ENCODE results near the gene PANX3.
"Not testable (repeated sequence)": the region's sequence is repeated elsewhere in the genome, so short reads cannot be mapped to it uniquely, and the experiment has no call there.

Gene PANX3, protein sequence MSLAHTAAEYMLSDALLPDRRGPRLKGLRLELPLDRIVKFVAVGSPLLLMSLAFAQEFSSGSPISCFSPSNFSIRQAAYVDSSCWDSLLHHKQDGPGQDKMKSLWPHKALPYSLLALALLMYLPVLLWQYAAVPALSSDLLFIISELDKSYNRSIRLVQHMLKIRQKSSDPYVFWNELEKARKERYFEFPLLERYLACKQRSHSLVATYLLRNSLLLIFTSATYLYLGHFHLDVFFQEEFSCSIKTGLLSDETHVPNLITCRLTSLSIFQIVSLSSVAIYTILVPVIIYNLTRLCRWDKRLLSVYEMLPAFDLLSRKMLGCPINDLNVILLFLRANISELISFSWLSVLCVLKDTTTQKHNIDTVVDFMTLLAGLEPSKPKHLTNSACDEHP

DNA sequence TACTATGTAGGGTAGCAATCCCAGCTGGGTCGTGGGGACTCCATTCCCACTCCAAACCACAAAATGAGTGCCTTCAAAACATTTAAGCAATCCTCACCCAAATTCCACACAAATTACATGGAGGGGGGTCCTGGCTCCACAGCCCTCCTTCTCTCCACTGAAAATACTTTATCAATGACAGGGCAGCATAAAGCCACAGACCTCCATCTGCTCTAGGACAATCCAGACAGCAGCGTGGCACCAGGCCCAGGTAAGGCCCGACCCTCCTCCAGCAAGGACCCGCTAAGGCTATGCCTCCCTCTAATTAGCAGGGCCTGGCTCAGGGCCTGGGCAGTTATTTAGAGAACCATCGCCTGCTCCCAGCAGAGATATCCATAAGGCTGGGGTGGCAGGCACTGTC lies at the start of gene PANX3:
Gene PANX3, plus strand, starts transcription at position 365 of the 400 bp plus-strand sequence. CDS start 129 bp downstream, outside the sequence.
- no peak for DNase-seq

DNA sequence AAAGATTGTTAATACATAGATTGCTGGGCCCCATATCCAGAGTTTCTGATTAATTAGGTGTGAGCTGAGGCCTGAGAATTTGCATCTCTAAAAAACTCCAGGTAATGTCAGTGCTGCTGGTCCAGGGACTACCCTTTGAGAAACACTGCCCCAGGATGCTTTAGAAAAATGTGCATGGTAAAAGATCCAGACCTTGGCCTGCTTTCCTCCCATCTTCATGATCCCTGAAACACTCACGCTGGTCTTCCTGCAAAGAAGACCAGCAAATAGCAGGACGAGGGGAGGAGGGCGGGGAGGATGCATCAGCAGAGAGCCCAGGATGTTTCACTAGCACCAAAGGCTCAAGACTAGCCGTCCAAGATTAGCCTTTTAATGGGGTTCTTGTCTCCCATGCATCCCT lies 41.5 kb upstream of the PANX3 start, which contains the start of gene OR8A1:
Gene OR8A1, plus strand, starts transcription at position 301 of the 400 bp plus-strand sequence. CDS start 123 bp downstream, outside the sequence.
- DNase-seq = no peak

DNA sequence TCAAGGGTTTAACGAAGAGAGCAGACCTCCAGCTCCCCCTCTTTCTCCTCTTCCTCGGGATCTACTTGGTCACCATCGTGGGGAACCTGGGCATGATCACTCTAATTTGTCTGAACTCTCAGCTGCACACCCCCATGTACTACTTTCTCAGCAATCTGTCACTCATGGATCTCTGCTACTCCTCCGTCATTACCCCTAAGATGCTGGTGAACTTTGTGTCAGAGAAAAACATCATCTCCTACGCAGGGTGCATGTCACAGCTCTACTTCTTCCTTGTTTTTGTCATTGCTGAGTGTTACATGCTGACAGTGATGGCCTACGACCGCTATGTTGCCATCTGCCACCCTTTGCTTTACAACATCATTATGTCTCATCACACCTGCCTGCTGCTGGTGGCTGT lies 41.1 kb upstream of the PANX3 start:
- DNase-seq = no peak

DNA sequence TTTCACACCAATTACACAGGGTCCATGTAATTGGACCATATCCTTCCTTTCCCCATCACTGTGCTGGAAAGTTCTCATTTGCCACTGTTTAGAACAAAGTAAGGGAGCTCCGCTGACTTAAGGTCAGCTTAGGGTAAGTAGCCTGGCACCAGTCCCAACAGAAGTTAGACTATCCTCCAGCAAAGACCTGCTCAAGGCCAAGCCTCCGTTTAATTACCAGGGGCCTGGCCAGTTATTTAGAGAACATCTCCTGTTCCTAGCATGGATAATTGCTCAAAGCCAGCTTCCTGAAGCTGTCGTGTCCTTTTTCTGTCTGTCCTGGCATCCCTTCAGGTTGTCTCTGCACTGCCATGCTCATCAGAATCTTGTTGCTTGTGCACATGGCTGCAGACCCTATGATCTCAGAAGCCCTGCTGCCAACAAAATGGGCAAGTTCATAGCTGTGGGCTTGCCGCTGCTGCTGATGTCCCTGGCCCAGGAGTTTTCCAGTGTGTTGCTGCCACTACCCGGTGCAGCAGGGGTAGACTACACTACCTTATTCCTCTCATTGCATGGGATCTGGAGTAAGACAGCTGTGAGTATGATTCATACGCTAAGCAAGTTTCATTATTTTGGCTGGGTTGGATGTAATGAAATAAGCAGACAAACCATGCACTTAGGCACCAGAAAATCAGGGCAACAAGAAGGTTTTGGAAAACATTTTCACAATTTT lies 33.4 kb upstream of the PANX3 start:
- no peak for DNase-seq

DNA sequence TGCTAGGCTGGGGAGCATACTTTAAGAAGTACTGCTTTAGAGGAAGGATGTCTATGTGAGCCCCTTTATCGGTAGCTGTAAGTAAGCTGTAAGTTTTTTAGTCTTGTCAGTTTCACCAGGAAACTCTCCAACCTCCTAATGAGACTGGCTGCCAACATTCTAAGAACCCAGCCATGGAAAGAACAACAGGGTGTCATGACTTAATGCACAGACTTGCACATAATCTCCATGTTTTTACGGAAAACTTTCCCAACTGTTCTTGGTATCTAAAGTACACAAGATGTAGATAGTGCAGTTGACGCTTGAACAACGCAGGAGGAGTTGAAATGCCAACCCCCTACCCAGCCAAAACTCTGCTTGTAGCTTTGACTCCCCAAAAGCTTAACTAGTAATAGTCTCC lies 32.5 kb upstream of the PANX3 start:
- DNase-seq = no peak

DNA sequence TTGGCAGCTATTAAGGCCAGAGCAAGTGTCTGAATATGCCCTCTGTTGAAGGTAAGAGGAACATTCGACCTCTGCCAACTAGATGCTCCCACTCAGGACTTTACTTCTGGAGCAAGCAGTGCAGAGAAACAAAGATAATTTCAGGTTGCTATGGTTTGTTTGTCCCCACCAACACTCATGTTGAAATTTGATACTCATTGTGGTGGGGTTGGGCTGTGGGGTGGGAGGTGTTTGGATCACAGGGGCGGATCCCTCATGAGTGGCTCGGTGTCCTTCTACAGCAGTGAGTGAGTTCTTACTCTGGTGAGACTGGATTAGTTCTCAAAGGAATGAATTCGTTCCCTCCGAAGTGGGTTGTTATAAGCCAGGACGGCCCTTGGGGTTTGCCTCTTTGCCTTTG lies 29.4 kb upstream of the PANX3 start:
- no peak for DNase-seq

DNA sequence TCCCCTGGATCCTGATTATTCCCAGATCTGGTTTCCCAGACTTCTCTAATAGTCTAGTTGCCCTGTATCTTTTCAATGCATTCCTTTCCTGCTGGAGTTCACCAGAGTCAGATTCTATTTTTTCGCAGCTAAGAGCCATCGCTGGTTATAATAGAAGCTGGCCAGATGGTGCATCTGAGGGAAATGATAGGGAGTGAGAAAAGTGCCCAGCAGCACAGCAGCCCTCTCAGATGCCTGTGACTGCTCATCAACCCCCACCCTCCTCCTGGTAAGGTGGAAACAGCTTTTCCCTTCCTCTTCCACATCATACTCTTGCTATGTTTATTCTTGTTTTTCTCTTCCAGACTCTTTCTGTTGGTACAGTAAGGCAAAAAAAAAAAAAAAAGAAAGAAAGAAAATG lies 28.7 kb upstream of the PANX3 start:
- DNase-seq = no peak

DNA sequence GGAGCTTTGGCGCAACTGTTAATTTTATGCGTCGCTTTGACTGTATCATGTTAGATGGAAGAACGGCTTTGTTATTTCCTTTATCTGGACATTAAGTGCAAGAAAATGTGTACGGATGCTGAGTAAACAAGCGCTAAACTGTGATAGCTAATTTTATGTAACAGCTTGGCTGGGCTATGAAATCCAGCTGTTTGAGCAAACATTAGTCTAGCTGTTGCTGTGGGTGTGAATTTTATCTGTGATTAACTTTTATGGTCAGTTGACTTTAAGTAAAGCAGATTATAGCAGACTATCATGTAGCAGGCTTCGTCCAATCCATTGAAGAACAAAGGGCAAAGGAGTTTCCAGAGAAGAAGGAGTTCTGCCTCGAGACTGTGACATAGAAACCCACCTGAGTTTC lies 27.4 kb upstream of the PANX3 start:
- no peak for DNase-seq

DNA sequence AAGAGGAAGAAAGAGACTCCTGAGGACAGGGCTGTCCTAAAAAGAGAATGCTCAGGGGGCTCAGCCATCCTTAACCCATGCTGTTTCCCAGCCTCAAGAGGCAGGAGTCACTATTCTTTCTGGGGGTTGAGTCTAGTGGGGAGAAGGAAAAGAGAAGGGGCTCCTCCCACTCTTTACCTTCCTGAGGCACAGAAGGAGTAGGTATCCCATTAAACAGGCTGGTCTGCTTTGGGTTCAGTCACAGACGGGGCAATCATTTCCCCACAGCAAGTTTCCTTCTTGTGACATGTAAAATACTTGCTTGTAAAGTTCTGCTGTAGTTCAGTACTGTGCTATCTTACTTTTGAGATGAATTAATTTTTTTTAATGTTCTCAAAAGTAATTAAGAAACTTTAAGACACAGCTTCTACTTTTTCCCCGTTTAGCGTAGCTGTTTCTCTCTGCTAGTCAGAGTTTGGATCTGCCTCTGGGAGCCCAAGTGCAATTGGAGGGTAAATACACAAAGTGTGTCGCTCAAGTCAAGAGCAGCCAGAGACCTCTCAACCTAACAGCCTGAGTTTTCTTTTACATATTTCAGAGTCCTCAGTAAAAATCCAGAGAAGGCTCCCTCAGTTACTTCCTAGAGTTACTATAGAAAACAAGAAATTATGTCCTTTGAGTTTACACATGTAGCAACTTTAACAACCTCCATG lies 26.4 kb upstream of the PANX3 start:
- DNase-seq = no peak

DNA sequence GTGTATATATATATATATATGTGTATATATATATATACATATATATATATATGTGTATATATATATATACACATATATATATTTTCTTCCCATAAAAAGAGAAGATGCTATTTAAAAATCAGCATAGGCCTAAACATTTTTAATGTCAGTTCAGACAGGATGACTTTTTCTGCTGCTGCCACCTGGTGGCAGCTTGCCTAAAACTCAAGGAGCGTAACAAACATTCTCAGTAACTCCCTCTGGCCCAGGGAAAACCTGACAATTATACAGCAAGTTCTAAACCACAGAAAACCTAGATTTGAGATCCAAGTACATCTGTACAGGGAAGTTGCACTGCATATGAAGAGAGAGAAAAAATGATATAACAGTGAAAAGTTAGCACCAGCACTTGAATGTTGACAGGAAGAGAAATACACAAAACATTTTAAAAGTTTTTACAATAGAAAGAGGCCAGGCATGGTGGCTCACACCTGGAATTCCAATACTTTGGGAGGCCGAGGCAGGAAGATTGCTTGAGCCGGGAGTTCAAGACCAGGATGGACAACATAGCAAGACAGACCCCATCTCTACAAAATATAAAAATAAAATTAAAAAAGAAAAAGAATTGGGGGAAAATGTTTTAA lies 24.9 kb upstream of the PANX3 start:
- peak; percentile 33 for DNase-seq

DNA sequence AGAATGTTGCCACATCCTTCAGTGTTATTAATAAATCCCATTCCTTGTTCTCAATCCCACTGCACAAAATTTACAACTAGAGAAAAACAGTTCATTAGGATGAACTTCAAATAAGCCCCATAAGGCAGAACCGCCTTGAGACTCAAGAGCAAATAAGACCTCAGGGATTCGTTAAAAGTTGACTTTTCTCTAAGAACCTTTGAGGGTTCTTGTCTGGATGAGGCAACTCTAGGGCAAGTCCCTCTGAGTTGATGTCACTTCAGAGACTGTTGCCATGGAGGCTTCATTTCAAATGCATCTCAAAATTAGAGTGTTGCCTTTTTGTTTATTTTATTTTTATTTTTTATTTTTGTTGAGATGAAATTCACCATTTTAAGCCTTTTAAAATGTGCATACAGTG lies 19.8 kb upstream of the PANX3 start:
- no peak for DNase-seq

DNA sequence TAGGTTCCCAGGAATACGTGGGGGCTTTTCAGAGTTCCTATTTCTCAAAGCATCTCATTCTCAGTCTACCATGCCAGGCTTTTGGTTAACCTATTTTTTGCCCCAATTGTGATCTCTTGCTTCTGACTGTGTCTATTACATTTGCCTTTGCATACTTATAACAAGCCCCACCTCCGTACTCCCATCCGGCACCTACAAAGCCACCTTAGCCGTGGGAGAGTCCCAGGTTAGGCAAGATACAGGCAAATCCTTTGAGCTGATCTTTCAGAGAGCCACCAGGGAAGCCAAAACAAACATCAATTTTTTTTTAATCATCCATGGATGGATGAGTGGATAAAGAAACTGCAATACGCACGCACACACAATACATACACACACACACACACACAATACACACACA lies 18.6 kb upstream of the PANX3 start:
- DNase-seq = no peak

DNA sequence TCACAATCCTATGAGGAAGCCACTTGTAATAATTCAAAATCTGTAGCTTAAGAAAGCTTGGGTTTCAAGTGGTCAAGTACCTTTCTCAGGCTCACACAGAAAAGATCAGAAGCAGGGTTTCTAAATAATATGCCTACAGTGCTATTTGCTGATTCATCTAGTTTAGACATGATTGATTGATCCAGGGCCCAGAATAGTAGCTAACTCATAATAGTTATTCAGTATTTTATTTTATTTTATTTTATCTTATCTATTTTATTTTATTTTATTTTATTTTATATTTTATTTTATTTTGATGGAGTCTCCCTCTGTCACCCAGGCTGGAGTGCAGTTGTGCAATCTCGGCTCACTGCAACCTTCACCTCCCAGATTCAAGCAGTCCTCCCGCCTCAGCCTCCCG lies 15.9 kb upstream of the PANX3 start:
- no peak for DNase-seq

DNA sequence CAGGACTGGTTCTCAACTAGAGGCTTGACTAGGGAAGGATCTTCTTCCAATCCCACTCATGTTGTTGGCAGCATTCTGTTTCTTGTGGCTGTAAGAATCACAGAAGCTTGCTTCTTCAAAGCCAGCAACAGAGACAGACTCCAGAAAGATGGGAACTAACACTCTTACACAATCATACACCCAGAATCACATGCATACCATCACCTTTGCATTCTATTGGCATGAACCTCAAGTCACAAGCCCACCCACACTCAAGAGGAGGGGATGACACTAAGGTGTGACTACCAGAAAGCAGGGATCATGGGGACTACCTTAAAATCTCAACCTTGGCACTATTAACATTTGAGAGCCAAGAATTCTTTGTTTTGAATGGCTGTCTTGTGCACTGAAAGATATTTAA lies 13.6 kb upstream of the PANX3 start:
- DNase-seq = no peak

DNA sequence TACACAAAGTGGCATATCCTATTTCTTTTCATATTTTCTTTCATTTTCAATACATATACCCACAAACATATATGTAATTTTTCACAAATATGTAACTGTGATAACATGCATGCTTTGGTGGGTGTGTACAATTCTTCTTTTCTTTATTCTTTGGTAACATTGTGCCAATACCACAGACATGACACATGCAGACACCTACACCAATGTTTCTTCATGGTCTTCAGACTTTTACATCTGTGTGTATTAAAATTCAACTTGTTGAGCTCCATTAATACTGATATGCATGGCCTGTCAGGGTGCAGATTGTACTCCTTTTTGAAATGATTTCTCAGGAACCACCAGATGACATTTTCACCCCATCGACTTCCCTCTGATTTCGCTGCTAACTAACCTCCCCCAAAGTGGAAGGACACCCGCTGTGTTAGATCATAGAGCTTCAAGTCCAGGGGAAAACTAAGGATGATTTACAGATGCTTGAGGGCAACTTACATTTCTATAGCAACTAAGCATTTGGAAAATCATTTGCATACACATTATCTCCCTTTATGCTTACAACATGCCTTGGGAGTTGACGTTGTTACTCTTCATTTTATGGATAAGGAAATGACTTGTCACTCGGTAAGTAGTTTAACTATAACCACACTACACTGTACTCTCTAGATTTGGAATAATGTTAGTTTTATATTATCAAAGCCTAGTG lies 10.5 kb upstream of the PANX3 start:
- no peak for DNase-seq

DNA sequence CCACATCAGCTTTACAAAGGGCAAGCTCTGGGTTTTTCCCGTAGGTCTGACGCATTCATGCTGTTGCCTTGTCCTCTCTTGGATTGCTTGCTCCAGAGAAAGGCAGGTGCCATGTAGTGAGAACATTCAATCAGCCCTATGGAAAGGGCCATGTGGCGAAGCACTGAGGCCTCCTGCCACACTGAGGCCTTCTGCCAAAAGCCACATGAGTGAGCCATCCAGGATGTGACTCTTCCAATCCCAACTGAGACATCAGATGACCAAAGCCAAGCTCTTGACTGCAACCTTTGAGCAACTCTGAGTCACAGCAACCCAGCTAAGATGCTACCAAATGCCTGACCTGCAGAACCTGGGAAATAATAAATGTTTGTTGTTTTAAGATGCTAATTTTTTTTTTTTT lies 9.0 kb upstream of the PANX3 start:
- no peak for DNase-seq

DNA sequence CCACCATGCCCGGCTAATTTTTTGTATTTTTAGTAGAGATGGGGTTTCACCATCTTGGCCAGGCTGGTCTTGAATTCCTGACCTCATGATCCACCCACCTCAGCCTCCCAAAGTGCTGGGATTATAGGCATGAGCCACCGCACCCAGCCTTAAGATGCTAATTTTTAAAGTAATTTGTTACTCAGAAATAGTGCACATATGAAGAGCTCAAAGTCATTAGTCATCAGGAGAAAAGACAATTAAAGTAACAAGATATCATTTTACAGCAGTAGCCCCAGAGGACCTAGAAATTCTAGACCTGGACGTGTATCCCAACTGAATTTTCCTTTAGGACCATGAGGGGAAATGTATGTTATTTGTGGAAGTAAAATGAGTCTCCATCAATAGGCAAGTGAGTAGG lies 8.5 kb upstream of the PANX3 start:
- not testable (repeated sequence) for DNase-seq

DNA sequence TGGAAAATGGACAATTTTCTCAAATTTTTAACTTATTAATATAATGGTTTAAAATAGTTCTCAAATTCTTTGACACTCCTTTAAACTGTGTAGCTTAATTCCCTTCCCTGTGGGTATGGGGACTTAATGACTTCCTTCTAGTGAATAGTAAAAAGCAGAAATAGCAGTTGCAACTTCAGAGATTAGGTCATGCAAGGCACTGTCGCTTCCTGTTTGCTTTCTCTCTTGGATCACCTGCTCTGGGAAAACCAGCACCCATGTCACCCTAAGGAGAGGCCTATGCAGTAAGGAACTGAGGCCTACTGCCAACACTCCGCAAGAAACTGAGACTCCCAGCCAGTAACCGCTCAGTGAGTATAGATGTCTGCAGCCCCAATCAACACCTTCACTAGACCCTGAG lies 5.5 kb upstream of the PANX3 start:
- no peak for DNase-seq

DNA sequence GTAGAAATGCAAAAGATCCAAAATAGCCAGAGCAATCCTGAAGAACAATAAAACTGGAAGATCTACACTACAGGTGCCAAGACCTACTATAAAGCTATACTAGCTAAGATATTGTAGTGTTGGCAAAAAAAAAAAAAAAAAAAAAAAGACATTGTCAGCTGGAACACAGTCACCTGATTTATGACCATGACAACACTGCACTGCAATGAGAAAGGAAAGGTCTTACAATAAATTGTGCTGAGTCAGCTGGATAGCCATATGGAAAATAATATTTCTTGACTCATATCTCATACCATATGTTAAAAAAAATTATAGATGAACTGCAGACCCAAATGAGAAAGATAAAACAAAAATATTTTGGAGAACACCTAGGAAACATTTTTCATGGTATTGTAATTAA lies 3.1 kb upstream of the PANX3 start:
- no peak for DNase-seq

DNA sequence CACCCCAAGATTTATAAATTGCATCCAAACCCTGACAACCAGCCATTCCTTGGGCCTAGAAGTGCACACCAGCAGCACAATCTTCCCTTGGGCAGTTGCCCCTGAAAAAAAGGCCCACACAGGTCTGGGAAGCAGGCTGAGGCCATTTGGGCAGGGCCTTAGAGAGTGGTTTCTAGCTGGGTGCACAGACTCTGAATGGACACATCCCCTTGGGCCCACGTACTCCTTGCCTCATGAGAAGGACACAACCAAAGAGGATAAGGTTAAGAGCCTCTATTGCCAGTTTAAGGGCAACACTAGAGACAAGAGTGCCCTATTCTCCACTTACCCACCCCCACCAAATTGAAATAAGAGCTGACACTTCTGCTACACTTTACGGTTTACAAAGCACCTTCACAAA lies 933 bp upstream of the PANX3 start:
- DNase-seq = no peak

DNA sequence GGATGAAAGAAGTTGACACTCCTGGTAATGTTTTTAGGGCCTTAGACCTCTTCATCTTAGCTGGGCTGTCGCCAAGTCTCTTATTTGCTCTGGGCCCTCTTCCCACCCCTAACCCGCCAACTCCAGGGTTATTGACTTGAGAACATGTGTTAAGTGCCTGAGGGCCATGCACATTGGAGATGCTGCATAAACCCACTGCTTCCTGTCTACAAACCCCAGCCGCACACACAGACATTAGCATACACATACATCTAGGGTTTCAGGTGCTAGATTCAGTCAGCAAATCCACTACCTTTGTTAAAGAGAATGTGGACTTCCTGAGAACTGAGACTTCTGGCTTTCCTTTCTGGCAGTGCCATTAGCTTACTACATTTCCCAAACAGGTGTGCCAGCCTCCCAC lies 817 bp downstream of the PANX3 start:
- DNase-seq = no peak

DNA sequence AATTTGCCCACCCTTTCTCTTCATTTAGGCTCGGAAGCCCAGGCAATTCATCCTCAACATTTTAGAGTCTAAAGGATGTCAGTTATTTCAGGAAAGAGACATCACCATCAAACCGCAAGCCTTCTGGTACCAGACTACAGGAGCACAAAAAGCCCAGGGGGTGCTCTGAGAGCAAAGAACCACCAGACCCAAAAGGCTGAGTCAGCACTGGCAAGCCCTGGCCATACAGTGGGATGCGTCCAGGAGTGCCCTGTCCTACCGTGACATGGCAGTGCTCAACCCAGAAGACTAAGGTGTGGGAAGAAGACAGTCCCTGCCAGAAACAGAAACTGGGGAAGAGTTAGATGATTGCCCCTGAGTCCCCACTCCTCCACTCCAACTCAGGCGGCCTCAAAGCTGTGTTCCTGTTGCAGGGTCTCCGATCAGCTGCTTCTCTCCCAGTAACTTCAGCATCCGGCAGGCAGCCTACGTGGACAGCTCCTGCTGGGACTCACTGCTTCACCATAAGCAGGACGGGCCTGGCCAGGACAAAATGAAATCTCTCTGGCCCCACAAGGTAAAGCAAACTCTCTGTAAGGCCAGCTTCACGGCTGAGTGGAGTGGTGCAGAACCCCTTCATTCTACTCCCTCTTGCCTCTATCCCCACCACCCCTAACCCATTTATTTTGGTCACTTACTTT lies 1.5 kb downstream of the PANX3 start:
- DNase-seq = no peak

Measured in CD4-positive, alpha-beta T cell treated with Interleukin-10 for 1 hour (primary cell).